GM18873 (cell line): Measurements from ENCODE around the gene PIK3R1.

Source experiments
- ATAC-seq: cut with Tn5 transposase; IDR thresholded peaks from one replicate; pipeline ENCODE4 v1.9.1; 2021; ENCODE audit warnings: mild to moderate bottlenecking, moderate library complexity, moderate number of reproducible peaks; ENCODE audit not compliant: unreplicated experiment, low FRiP score

PIK3R1 gene

DNA sequence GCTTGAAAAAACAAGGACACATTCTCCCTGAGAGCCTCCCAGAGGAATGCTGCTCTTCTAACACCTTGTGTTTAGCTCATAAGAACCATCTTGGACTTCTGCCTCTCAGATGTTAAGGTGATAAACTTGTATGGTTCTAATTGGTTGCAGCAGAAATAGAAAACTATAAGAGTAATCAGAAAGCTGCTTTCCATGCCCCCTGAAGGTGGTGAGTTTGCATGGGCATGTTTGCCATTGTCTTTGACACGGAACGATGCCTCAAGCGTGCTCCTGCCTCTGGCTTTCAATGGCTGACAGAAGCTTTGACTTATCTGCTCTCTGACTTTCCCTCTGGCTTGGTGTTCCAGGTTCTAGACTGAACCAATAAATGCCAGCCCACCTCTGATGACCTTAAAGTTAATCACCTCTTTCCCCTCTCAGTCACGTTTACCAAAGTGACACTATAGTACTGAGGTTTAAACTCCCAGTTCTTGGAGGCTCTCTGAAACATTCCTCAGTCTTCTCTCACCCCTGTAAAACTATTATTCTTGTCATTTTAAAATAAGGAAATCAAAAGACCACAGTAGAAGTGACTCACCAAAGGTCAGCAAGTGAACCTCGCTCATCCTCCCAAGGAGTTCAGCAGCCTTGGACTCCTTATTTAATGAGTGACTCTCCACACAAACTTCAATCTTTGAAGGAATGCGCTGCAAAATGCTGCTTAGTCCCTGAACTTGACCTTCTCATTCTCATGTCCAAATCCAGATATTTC lies 103.6 kb downstream of the PIK3R1 start:
- ATAC-seq: no peak

DNA sequence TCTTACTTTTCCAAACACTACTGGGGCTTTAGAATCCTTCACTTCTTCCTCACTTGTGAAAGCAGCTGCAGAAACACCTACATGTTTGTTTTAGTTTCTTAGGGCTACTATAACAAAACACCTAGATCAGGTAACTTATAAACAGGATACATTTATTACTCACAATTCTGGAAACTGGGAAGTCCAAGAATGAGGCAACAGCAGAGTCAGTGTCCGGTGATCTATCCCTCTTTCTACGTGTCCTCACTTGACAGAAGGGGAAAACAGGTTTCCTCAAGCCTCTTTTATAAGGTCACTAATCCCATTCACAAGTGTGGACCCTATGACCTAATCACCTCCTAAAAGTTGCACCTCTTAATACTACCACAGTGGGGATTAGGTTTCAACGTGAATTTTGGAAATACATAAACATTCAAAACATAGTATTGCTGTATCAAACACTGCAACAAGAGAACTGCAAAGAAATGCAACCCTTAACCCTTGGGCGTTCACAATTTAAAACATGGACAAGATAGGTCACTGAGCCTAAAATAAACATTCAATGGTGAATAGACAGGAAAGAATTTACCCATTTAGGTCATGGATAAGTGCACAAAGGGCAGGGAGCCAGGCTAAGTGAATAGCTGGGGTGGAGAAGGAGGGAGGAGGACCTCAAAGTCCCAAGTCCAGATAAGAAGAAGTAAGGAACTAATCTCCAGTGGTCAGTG lies 104.3 kb downstream of the PIK3R1 start:
- ATAC-seq: no peak

DNA sequence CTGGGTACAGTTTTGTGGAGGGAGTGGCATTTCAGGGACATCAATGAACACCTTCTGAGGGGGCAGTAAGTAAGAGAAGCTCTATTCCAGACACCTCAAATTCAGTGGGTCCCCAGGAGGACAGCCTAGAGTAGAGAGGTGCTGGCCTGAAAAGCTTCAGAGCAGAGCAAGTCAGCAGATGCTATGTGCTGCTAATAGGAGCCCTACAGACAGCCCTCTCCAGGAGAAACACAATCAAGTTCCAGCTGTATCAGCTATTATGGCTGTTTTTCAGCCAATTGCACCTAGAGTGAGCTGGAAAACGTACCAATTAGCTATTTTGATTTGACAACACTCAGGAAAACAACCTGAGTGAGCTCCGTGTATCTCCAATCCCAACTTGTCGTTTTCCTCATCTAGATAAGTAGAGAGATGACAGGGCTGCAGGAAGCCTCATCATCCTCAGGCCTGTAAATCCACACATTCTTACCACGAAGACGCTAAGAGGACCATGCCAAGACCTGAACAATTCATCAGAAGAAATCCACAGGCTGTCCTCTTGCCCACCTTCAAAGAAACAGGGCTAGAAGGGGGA lies 104.9 kb downstream of the PIK3R1 start:
- ATAC-seq: no peak

DNA sequence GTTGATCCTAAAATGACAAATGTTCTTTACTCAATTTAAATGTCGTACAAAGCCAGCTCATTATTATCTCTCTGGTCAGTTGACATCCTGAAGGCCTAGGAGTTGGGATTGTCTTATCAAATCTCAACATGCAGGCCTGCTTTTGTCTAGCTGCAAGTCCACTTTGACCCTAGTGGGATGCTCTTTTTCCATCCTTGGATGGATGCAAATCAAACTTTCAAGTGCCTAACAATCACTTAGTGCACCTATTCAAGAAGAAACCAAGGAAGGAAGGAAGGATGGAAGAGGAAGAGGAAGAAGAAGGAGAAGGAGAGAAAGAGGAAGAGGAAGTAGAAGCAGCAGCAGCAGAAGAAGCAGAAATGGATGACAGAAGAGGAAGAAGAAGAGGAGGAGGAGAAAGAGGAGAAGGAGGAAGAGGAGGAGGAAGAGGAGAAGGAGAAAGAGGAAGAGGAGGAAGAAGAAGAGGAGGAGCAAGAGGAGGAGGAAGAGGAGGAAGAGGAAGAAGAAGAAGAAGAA lies 109.6 kb downstream of the PIK3R1 start:
- ATAC-seq: no peak

DNA sequence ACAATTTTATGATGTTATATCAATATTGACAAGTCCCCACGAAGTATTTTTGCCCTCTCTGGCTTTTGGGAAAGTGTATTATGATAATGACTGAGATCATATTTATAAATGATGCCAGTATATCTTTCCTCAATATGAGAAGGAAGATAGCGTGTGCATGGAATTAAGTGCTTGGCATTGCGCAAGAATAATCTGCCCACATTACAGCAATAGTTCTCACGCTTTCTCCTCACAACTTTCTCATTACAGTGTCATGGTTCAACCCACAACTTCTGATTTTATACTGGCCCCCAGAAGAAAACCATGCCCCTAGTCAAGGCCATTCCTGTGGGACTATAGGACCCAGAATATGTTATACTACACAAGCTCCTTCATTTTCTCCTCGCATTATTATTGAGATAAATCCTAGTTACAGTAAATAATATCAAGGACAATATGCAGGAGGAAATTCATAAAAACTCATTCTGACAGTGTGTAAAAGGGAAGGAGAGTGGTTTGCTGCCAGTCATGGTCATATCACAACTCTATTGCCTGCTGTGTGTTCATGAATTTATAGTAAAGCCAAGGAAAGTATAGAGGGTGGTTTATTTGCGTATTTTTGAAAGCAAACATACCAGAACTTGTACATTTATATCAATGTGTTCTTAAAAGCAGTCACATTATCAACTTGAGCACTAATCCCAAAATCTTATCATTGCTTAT lies 114.1 kb downstream of the PIK3R1 start:
- ATAC-seq: no peak

DNA sequence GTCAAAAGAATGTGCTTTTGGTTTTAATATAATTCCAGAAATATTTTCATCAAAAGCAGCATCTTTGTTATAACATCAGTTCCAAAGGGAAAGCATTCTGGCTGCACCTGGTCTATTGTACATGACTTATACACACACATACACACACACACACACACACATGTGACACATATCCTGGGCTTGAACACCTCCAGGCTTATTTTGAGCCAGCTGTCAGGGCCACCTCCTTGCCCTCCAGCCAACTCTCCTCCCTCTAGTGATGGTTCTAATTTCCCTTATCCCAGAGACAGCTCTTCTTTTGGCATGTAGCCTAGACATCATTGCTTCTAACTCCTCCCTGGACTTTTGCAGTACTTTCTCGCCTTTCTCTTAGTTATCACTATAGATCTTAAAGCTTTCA lies 115.0 kb downstream of the PIK3R1 start:
- ATAC-seq: no peak

DNA sequence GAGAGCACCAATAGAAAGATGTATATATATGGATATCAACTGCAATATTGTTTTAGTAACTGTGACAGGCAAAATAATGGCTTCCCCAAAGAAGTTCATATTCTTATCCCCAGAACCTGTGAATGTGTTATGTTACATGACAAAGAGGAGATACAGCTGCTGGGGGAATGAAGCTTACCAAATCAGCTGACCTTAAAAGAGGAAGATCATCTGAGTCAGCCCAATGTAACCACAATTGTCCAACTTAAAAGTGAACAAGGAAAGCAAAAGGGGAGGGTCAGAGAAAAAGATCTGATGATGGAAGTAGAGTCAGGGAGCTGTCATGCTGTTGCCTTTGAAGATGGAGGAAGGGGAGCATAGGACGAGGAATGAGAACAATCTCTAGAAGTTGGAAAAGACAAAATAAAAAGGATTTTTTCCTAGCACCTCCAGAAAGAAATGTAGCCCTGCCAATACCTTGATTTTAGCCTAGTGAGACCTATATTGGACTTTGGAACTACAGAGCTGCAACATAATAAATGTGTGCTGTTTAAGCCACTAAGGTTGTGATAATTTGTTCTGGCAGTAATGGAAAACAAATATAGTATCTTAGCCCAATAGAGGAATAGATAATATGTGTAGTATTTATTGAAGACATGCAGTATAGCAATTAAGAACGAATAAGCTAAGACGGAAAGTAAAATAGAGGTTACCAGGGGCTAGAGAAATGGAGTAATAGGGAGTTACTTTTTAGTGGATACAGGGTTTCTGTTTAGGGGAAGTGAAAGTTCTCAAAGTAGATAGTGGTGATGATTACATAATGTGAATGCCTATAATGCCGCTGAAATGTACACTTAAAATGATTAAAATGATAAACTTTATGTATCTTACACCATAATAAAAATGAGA lies 115.9 kb downstream of the PIK3R1 start:
- ATAC-seq: no peak

DNA sequence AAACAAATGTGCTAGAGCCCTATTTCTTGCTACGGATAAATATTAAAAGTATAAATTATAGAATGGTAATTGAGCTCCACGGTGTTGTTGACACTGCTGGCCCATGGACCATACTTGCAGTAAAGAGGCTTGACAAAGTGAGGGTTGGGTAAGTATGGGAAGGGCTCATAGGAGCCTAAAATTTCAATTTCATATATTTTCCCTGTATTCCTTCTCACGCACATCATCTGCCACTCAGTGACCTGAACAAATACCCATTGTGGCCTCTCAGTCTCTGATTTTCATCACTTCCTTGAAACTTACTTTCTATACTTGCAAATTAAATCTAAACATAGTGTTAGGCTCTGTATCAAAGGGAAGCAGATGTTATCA lies 116.5 kb downstream of the PIK3R1 start:
- no peak for ATAC-seq

DNA sequence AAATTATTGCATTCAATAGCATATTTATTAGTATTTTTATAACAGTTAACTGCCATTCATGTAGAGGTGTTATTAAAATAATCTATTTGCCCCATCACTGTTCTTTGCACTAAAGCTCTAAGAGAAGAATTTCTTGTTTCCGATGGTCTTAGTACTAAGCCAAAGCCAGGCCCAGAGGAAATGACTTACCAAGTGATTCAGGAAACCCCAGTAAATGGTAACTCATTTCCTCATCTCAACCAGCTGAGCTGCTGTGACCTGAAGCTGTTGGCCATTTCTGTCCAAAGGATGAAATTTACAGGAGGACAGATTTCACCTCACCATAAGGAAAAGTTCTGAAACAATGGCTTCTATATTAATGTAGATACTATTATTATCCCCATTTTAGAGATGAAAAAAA lies 117.0 kb downstream of the PIK3R1 start:
- no peak for ATAC-seq

DNA sequence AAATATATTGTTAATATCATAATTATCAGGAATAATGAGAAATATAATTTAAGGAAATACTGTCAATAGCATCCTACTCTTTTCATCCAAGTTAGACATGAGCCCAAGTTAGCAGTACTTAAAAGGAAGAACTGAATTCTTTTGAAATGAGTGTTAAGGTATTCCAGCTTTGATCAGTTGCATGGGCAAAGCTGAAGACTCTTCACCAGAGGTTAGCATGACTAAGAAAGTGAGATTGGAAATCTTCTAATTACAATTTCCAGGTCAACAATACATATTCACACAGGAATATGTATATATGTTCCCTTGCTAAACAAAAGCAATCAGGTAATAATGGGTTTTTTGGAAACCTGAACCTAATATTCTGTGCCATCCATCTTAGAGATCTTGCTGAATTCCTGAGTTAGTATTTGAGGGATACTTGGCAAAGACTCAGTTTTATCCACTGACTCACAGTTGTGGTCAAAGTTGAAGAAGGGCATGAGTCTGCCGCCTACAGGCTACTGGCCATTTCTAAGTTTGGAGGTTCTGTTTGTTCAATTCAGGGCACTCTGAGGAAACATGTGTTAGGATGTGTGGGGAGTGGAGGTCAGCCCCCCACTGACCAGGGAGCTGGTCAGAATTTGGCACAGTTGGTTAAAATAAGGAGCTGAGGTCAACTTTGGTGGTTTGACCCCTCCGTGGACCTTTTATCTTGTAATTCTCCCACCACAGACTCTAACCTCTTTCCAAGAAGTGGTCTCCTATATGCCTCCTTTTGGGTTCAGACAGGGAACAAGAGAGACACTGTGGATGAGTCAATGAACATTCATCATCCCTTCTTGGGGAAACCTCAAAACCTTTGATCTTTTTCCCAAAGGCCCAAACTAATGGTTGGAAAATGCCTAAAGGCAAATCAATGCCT lies 118.3 kb downstream of the PIK3R1 start:
- no peak for ATAC-seq

DNA sequence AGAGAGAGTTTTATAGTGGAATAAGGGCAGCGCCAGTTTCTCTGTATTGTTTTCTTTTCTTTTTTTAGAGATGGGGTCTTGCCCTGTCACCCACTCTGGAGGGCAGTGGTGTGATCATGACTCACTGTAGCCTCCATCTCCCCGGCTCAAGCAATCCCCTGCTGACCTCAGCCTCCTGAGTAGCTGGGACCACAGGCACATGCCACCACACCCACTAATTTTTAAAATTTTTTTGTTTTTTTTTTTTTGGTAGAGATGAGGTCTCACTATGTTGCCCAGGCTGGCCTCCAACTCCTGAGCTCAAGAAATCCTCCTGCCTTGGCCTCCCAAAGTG lies 119.0 kb downstream of the PIK3R1 start:
- ATAC-seq: no peak

DNA sequence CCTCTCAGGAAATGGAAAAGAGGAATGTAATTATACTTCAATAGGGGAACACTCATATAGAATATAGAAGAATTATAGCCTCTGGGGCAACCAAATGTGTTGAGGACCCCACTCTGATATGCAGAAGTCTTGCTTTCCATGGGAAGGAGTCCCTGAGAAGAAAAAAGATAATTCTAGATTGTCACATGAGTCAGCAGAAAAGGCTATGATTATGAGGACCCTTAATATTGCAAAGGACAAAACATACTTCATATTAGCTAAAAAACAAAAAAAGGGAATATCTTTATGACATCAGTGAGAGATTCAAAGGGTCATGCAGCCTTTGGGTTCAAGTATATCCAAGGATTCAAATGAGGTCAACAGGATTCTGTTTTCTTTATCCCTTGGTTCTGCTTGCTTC lies 119.5 kb downstream of the PIK3R1 start:
- no peak for ATAC-seq

DNA sequence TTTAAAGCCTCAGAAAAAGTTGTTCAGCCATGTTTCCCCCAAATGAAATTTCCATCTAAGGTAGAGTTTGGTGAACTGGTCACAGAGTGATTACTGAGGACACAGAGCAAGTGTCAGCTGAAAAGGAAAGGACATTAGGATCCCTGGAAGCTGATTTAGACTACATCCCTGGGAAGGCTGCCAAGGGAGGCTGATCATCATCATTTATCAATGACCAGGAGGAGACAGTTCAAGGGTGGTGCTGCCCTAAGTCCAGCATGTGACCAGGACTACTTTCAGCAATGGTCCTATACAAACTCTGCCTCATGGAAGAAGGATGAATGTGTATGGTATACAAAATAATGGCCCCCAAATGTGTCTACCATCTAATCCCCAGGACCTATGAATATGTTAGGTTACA lies 120.6 kb downstream of the PIK3R1 start:
- ATAC-seq: no peak

DNA sequence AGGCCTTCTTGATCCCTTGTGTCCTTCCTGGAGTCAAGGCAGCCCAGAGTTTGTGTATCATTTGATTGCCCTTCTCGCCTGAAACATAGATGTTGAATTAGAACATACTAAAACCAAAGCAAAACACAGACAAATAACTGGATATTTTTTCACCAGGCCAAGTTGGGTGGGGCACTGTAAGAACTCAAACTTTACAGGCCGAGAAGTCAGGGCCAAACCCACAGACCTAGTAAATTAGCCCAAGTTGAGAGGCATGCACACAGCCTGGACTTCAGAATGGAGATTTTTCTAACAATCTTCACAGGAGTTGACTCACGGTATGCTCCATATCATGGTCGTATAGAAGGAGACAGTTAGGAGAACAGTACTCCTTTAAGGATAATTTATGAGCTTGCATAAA lies 121.7 kb downstream of the PIK3R1 start:
- ATAC-seq: no peak

DNA sequence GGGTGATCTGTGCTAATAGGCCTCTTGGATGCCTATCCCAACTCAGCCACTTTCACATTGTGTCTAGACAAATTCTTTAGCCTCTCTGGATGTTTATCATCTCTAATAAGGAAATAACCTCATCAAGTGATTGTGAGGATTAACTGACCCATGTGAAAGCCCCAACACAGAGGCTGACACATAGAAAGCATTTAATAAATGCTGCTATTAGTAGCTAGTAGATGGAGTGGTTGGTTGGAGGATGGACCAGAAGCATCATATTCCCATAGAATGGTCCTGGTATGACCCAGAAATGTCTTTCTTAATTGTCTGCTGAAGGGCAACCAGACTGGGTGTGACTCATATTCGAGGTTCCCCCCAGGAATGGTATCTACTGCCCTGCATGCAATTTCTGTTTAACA lies 124.4 kb downstream of the PIK3R1 start:
- no peak for ATAC-seq

DNA sequence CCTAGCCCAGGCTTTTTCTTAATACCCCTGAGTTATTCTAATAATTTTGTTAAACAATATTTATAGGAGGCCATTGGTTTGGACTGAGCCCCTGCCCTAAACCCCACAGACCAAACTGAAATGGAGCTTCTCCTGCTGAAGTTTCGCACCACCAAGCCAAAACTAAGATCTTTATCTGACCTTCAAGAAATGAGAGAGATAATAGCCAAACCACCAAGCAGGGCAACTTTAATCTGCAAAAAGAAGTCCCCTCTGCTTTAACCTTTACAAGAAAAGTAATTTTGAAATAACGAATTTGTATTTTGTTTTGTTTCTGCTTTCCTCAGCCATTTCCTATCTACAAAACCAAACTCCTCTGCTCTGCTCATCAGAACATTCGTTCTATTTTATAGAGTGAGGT lies 125.5 kb downstream of the PIK3R1 start:
- no peak for ATAC-seq

DNA sequence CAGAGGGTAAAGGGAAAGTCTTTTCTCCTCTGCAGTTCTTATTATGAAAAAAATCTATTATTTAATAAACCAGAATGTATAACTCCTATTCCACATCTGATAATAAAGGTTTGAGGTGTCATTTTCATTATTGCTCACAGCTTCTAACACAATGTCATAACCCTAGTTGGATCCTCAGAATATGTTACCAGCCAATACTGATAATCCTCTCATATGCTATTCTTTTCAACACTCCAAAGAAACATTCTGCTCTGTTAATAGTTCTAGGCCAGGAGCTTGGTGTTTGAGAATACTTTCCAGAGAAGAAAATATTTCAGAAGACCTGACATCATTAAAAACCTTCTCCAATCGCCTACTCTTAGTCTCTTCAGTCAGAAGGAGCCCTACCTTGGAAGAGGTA lies 127.1 kb downstream of the PIK3R1 start:
- no peak for ATAC-seq

DNA sequence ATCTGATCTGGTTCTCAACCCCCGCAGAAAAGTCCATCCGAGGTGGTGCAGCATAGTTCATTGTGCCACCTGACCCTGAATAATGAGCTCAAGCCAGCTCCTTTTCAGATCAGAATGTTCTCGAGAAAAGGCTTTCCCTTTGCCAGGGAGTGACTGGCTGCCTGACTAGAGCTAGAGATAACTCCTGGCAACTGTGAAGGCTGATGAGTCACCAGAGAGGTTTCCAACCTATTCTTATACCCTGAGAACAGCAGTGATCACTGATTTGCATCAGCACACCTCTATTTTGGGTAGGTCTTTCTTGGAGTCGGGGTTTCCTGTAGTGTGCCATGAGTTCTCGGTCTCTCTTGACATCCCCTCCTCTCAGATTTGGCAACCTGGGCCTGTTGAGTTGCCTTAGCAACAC lies 127.9 kb downstream of the PIK3R1 start:
- no peak for ATAC-seq

DNA sequence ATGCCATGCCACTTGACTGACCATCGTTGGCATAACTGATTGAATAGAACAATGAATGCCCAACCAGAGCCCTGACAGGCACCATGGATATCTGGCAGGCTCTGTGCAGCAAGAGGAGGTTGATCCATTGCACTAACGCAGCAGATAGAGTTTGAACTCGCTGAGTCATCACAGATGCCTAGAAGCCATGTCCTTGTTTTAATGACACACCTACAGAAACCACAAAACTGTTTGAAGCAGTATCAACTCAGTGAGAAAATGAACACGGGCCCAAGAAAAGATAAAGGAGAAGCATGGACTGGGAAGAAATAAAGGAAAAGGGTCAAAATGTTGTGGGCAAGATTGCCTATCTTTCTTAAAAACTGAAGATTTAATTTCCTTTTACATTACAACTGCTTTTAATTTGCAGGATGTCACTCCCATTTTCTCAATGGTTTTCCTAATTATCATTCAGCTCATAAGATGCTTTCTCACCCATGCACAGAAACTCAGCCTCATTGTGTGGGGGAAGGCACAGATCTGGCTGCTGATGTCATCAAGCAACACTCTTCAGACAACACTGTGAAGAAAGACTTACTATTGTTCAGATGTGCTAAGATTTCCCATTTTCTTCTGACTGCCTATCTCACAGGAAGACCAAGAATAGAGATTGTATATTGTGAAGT lies 129.0 kb downstream of the PIK3R1 start:
- ATAC-seq: no peak
